ENCODE results near the gene GNAO1. TPM values are rescaled to one million over a fixed set of nuclear protein-coding genes. Genes with fewer than 3 reads are reported as not detected.

Gene GNAO1
- total and polyA plus RNA-seq, 2 donors (not counting 1 experiment from before 2014, with no cell fraction given), result 0.13 to 5.1 TPM

DNA sequence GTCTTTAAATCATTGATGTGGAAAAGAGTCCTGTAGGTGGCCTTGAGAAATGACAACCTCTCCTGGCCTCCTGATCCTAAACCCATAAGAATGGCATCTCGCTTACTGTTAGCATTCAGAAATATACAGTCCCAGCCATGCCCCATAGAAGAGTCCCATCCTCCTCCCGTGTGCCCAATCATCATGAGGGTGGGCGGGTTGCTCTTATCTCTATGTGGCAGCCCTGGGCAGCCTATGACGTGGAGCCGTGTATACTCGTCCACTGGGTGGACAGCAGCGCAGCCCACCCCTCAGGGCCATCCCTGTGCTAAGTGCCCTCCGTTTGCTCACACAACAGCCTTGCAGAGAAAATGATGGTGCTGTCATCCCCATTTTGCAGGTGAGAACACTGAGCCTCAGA, 128.8 kb downstream of the GNAO1 start:
- Mint-ChIP-seq H3K4me1 (peaks cover 13% of the 10 kb centered on the region), H3K27ac (no peak overlapping the region), H3K27me3 (peaks cover 9% of the 10 kb centered on the region), H3K9me3 (ENCODE audit: insufficient read depth) (no peaks in the 10 kb centered on the region), H3K4me3 (no peak overlapping the region)
- H3K4me1 ChIP-seq (ENCODE audit: control insufficient read depth in 2 of 2, insufficient read depth in 2 of 2, low read length in 2 of 2), result peaks cover 3 to 11% of the 10 kb centered on the region in 2 donors
- DNase-seq (no peak), ATAC-seq (ENCODE audit: low read depth) (no peak)
- peaks cover 0 to 5% (median 0%) of the 10 kb centered on the region in 4 experiments for H3K27me3 ChIP-seq (replicated peaks in 1 of 4; ENCODE audit: control extremely low read depth in 1 of 4, control insufficient read depth in 3 of 4, insufficient read depth in 4 of 4, low read length in 3 of 4)
- 96% methylated on average over 8 of the region's 8 CpGs for WGBS (ENCODE audit: insufficient coverage)
- intact Hi-C loops (cut with micrococcal nuclease), result no loop called here
- H3K79me2 ChIP-seq (ENCODE audit: control insufficient read depth, insufficient read depth, low read length), result no peaks in the 10 kb centered on the region
- ChIA-PET POLR2A (no interaction called here), CTCF (interaction anchor here (0.5 to 8.8 kb wide), 5 partner anchors 13 to 1000 kb away, joined by 5 to 156 read pairs (median 16); no protein-coding TSS in a partner anchor)
- no peak overlapping the region for H2AFZ ChIP-seq (ENCODE audit: insufficient read depth, low read depth, low read length, poor library complexity, severe bottlenecking)
- no peak overlapping the region for H3K9ac ChIP-seq (ENCODE audit: low read length)
- H3K36me3 ChIP-seq (replicated peaks in 1 of 2; ENCODE audit: control extremely low read depth in 1 of 2, control insufficient read depth in 1 of 2, extremely low read depth in 1 of 2, insufficient read depth in 2 of 2, low read length in 1 of 2), result no peaks in the 10 kb centered on the region
- H3K9me3 ChIP-seq (ENCODE audit: control extremely low read depth in 1 of 3, control insufficient read depth in 2 of 3, insufficient read depth in 1 of 3, low read length in 2 of 3), result peaks cover 0 to 4% (median 0%) of the 10 kb centered on the region in 3 donors
- H3K27ac ChIP-seq (ENCODE audit: low read length in 2 of 2), result no peak overlapping the region
- TF ChIP-seq, protein P1, sequence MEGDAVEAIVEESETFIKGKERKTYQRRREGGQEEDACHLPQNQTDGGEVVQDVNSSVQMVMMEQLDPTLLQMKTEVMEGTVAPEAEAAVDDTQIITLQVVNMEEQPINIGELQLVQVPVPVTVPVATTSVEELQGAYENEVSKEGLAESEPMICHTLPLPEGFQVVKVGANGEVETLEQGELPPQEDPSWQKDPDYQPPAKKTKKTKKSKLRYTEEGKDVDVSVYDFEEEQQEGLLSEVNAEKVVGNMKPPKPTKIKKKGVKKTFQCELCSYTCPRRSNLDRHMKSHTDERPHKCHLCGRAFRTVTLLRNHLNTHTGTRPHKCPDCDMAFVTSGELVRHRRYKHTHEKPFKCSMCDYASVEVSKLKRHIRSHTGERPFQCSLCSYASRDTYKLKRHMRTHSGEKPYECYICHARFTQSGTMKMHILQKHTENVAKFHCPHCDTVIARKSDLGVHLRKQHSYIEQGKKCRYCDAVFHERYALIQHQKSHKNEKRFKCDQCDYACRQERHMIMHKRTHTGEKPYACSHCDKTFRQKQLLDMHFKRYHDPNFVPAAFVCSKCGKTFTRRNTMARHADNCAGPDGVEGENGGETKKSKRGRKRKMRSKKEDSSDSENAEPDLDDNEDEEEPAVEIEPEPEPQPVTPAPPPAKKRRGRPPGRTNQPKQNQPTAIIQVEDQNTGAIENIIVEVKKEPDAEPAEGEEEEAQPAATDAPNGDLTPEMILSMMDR (IDR thresholded peaks at IDR 0.05), result no peak
- TF ChIP-seq EZH2 (IDR thresholded peaks at IDR 0.05; ENCODE audit: borderline replicate concordance, insufficient read depth, low read depth, low read length, poor library complexity, severe bottlenecking), result no peak
- H3K4me3 ChIP-seq (ENCODE audit: control extremely low read depth in 1 of 5, extremely low read depth in 1 of 5, insufficient read depth in 1 of 5, low read depth in 2 of 5, low read length in 4 of 5), result no peak overlapping the region
- no peaks in the 10 kb centered on the region for H4K20me1 ChIP-seq (ENCODE audit: control insufficient read depth, insufficient read depth, low read length, poor library complexity, severe bottlenecking)
- H3K4me2 ChIP-seq (replicated peaks; ENCODE audit: low read depth, low read length, poor library complexity, severe bottlenecking), result no peak overlapping the region

GRCh38 chr16:56320811-56321558, 129.7 kb downstream of the GNAO1 start:
- Histone ChIP-seq H3K27ac (ENCODE audit: low read length in 2 of 2) (no peak overlapping the region), H2AFZ (ENCODE audit: insufficient read depth, low read depth, low read length, poor library complexity, severe bottlenecking) (no peak overlapping the region), H3K9ac (ENCODE audit: low read length) (no peak overlapping the region), H3K4me3 (ENCODE audit: control extremely low read depth in 1 of 5, extremely low read depth in 1 of 5, insufficient read depth in 1 of 5, low read depth in 2 of 5, low read length in 4 of 5) (no peak overlapping the region), H3K79me2 (ENCODE audit: control insufficient read depth, insufficient read depth, low read length) (no peaks in the 10 kb centered on the region), H3K4me1 (ENCODE audit: control insufficient read depth in 2 of 2, insufficient read depth in 2 of 2, low read length in 2 of 2) (peaks cover 3 to 11% of the 10 kb centered on the region in 2 donors), H4K20me1 (ENCODE audit: control insufficient read depth, insufficient read depth, low read length, poor library complexity, severe bottlenecking) (no peaks in the 10 kb centered on the region), H3K4me2 (replicated peaks; ENCODE audit: low read depth, low read length, poor library complexity, severe bottlenecking) (no peak overlapping the region), H3K27me3 (replicated peaks in 1 of 4; ENCODE audit: control extremely low read depth in 1 of 4, control insufficient read depth in 3 of 4, insufficient read depth in 4 of 4, low read length in 3 of 4) (peaks cover 0 to 5% (median 0%) of the 10 kb centered on the region in 4 experiments), H3K36me3 (replicated peaks in 1 of 2; ENCODE audit: control extremely low read depth in 1 of 2, control insufficient read depth in 1 of 2, extremely low read depth in 1 of 2, insufficient read depth in 2 of 2, low read length in 1 of 2) (no peaks in the 10 kb centered on the region), H3K9me3 (ENCODE audit: control extremely low read depth in 1 of 3, control insufficient read depth in 2 of 3, insufficient read depth in 1 of 3, low read length in 2 of 3) (peaks cover 0 to 4% (median 0%) of the 10 kb centered on the region in 3 donors)
- no peak for ATAC-seq (ENCODE audit: low read depth)
- Mint-ChIP-seq H3K4me3 (no peak overlapping the region), H3K27ac (no peak overlapping the region), H3K27me3 (peaks cover 9% of the 10 kb centered on the region), H3K4me1 (peaks cover 13% of the 10 kb centered on the region), H3K9me3 (ENCODE audit: insufficient read depth) (no peaks in the 10 kb centered on the region)
- ChIA-PET CTCF (interaction anchor here (1.4 to 8.8 kb wide), 3 partner anchors 9 to 856 kb away, joined by 3 to 156 read pairs (median 5); no protein-coding TSS in a partner anchor), POLR2A (no interaction called here)
- TF ChIP-seq, protein P1 (IDR thresholded peaks at IDR 0.05), result no peak
- TF ChIP-seq EZH2 (IDR thresholded peaks at IDR 0.05; ENCODE audit: borderline replicate concordance, insufficient read depth, low read depth, low read length, poor library complexity, severe bottlenecking), result no peak
- intact Hi-C loops (cut with micrococcal nuclease), result no loop called here
- no peak for DNase-seq
- WGBS (ENCODE audit: insufficient coverage), result 42% methylated on average over 4 of the region's 7 CpGs

Data from B cell (primary cell).